GM18505 (cell line): ENCODE measurements around the gene ZFYVE9.
"Not testable (repeated sequence)": the region's sequence is repeated elsewhere in the genome, so short reads cannot be mapped to it uniquely, and the experiment has no call there.

Experiments used
- ATAC-seq: cut with Tn5 transposase; IDR thresholded peaks from one replicate; pipeline ENCODE4 v1.9.1; 2021; ENCODE audit not compliant: unreplicated experiment
- POLR2A ChIP-seq: IDR thresholded peaks from 4 replicates; pipeline ENCODE4 v1.6.1; 2011; ENCODE audit warnings: borderline replicate concordance; ENCODE audit not compliant: insufficient read depth, insufficient read length; ENCODE audit errors: extremely low read depth

ZFYVE9 gene

GRCh38 chr1:52141513-52142219 is at the start of gene ZFYVE9:
Gene ZFYVE9 (plus strand): TSS chr1:52142089. CDS start chr1:52233207, 91,118 bp downstream.
- peak; percentile 70 for ATAC-seq
- peak; percentile 52 for TF ChIP-seq POLR2A

GRCh38 chr1:52094300-52094699 is 47.6 kb upstream of the ZFYVE9 start:
- ATAC-seq, result not testable (repeated sequence)

- no peak for ATAC-seq
- no peak for TF ChIP-seq POLR2A
Observed at GRCh38 chr1:52096216-52096615, 45.7 kb upstream of the ZFYVE9 start.

- no peak for TF ChIP-seq POLR2A
- ATAC-seq, result no peak
Observed at GRCh38 chr1:52098139-52098871, 43.6 kb upstream of the ZFYVE9 start.

GRCh38 chr1:52102336-52103013 is 39.4 kb upstream of the ZFYVE9 start:
- TF ChIP-seq POLR2A, result no peak
- no peak for ATAC-seq

- TF ChIP-seq POLR2A, result no peak
- no peak for ATAC-seq
Observed at GRCh38 chr1:52111492-52111891, 30.4 kb upstream of the ZFYVE9 start.

GRCh38 chr1:52112489-52112888 is 29.4 kb upstream of the ZFYVE9 start:
- no peak for TF ChIP-seq POLR2A
- ATAC-seq, result no peak

- no peak for ATAC-seq
- TF ChIP-seq POLR2A, result no peak
Observed at GRCh38 chr1:52119301-52120079, 22.4 kb upstream of the ZFYVE9 start.

GRCh38 chr1:52122384-52122783 is 19.5 kb upstream of the ZFYVE9 start:
- no peak for TF ChIP-seq POLR2A
- no peak for ATAC-seq

GRCh38 chr1:52123622-52124021 is 18.3 kb upstream of the ZFYVE9 start:
- ATAC-seq, result no peak
- no peak for TF ChIP-seq POLR2A

GRCh38 chr1:52125736-52126359 is 16.0 kb upstream of the ZFYVE9 start:
- TF ChIP-seq POLR2A, result no peak
- ATAC-seq, result no peak

GRCh38 chr1:52127181-52128180 is 14.4 kb upstream of the ZFYVE9 start:
- no peak for ATAC-seq
- no peak for TF ChIP-seq POLR2A

GRCh38 chr1:52139817-52140540 is 1.9 kb upstream of the ZFYVE9 start:
- no peak for TF ChIP-seq POLR2A
- peak; percentile 44 for ATAC-seq
